GM12878 (cell line): Measurements from ENCODE around the gene SRSF1. TPM values are rescaled to one million over a fixed set of nuclear protein-coding genes. Genes with fewer than 3 reads are reported as not detected.

ENCODE experiments used
- ATF3 ChIP-seq: IDR thresholded peaks from 2 replicates; pipeline ENCODE4 v1.6.1; 2011; ENCODE audit warnings: low read depth, mild to moderate bottlenecking, low read length, moderate library complexity, borderline replicate concordance; ENCODE audit errors: extremely low read depth
- GATAD2B ChIP-seq: fragments of 450-650 bp; conservative IDR thresholded peaks from 2 replicates; pipeline ENCODE4 v1.6.1; 2017; ENCODE audit warnings: low read depth, mild to moderate bottlenecking, moderate library complexity
- IKZF2 ChIP-seq, 2 experiments: fragments of 450-650 bp; IDR thresholded peaks; 2 replicates each; pipeline ENCODE4 v1.6.1; 2017; ENCODE audit warnings: mild to moderate bottlenecking in 2 of 2, moderate library complexity in 2 of 2
- IRF5 ChIP-seq: fragments of 450-650 bp; IDR thresholded peaks from 2 replicates; pipeline ENCODE4 v1.6.1; 2017; ENCODE audit warnings: borderline replicate concordance
- MYB ChIP-seq: fragments of 150-350 bp; IDR thresholded peaks from 2 replicates; pipeline ENCODE4 v1.6.1; 2014; ENCODE audit warnings: mild to moderate bottlenecking, low read depth, low read length, borderline replicate concordance
- NBN ChIP-seq: fragments of 450-650 bp; IDR thresholded peaks from 2 replicates; pipeline ENCODE4 v1.6.1; 2016
- NFYA ChIP-seq: IDR thresholded peaks from 2 replicates; pipeline ENCODE4 v1.6.1; 2011; ENCODE audit warnings: low read depth, mild to moderate bottlenecking, low read length, improper control_type of control experiment, borderline replicate concordance
- NRF1 ChIP-seq: conservative IDR thresholded peaks from 2 replicates; pipeline ENCODE4 v1.6.1; 2011; ENCODE audit warnings: mild to moderate bottlenecking, low read depth, low read length, improper control_type of control experiment
- PML ChIP-seq: IDR thresholded peaks from 2 replicates; pipeline ENCODE4 v1.6.1; 2012; ENCODE audit warnings: low read length, inconsistent platforms
- RAD21 ChIP-seq: IDR thresholded peaks from 2 replicates; pipeline ENCODE4 v1.6.1; 2011; ENCODE audit warnings: mild to moderate bottlenecking, low read depth, low read length, moderate library complexity; ENCODE audit not compliant: insufficient read depth
- RB1 ChIP-seq: fragments of 450-650 bp; formaldehyde crosslinking; IDR thresholded peaks from 2 replicates; pipeline ENCODE4 v1.6.1; 2017; ENCODE audit warnings: mild to moderate bottlenecking, borderline replicate concordance
- REST ChIP-seq: IDR thresholded peaks from 2 replicates; pipeline ENCODE4 v1.6.1; 2012; ENCODE audit warnings: mild to moderate bottlenecking, low read depth, low read length
- RFX5 ChIP-seq: IDR thresholded peaks from 2 replicates; pipeline ENCODE4 v1.6.1; 2011; ENCODE audit warnings: low read depth, low read length, improper control_type of control experiment
- SPI1 ChIP-seq: IDR thresholded peaks from 2 replicates; pipeline ENCODE4 v1.6.1; 2011; ENCODE audit warnings: low read depth, mild to moderate bottlenecking, low read length, moderate library complexity, borderline replicate concordance; ENCODE audit not compliant: insufficient read depth
- TCF12 ChIP-seq: IDR thresholded peaks from 2 replicates; pipeline ENCODE4 v1.6.1; 2011; ENCODE audit warnings: low read depth, mild to moderate bottlenecking, low read length
- ZBTB4 ChIP-seq: fragments of 450-650 bp; formaldehyde crosslinking; IDR thresholded peaks from 2 replicates; pipeline ENCODE4 v1.4.0; 2022; ENCODE audit warnings: mild to moderate bottlenecking, moderate library complexity
- ZNF24 ChIP-seq: fragments of 450-650 bp; IDR thresholded peaks from 2 replicates; pipeline ENCODE4 v1.6.1; 2017; ENCODE audit warnings: antibody characterized with exemption, mild to moderate bottlenecking
- ZNF274 ChIP-seq: IDR thresholded peaks from one replicate; pipeline ENCODE4 v1.8.0; 2011; ENCODE audit not compliant: insufficient read length, insufficient read depth
- ZZZ3 ChIP-seq: IDR thresholded peaks from 2 replicates; pipeline ENCODE4 v1.6.1; 2011; ENCODE audit warnings: low read depth; ENCODE audit not compliant: control insufficient read depth, insufficient read length
- polyA plus RNA-seq, 11 experiments: library from polyadenylated mRNA; depleted of rRNA in 4 of 11; unstranded in 6 of 11; stranded (reverse) in 5 of 11; fragments of >200 nt; fragmentation: Nextera tagmentation in 4 of 11; fragmentation: Illumina TruSeq in 1 of 11; extraction: Ambion mirVana in 4 of 11; extraction: Trizol in 1 of 11; gene quantifications; 1 replicate in 1 of 11; 2 replicates in 10 of 11; pipeline versions ENCODE4 v1.2.1 to v1.2.3, GENCODE V29; 2011 to 2016; ENCODE audit warnings: inconsistent platforms in 2 of 11, missing spikeins in 2 of 11, low read depth in 1 of 11
- total RNA-seq, 4 experiments: library from RNA; depleted of rRNA in 3 of 4; stranded (reverse); fragments of >200 nt in 3 of 4; fragmentation: Illumina TruSeq in 1 of 4; extraction: Trizol in 1 of 4; gene quantifications; 2 replicates each; pipeline versions ENCODE4 v1.2.1 to v1.2.3, GENCODE V29; 2013 to 2021

Gene SRSF1
- total and polyA plus RNA-seq, 10 of the 15 experiments (the other 5 are each of a cell fraction or from before 2014, with no cell fraction given), result 101 to 474 (median 404) TPM

- TF ChIP-seq ATF3 (no peak), RAD21 (0 out of 2 replicates have a peak, but pooled peaks have one; percentile 1), PML (peak; percentile 76), ZZZ3 (no peak), ZNF24 (no peak), REST (no peak), NFYA (no peak), IKZF2 (IDR thresholded peaks at IDR 0.05) (peak; percentile 72 to 78), MYB (no peak), NBN (peak; percentile 52; the same call in 1 of the 2 replicates), ZNF274 (no peak), TCF12 (peak; percentile 87), RFX5 (no peak), RB1 (no peak), IRF5 (no peak), ZBTB4 (CRISPR knock-in tag) (no peak), NRF1 (no peak), GATAD2B (no peak), SPI1 (peak; percentile 63; the same call in 1 of the 2 replicates)
Measured at GRCh38 chr17:57993471-57994365, 13.3 kb downstream of the SRSF1 start (continued).
